HG03095 (cell line): ENCODE measurements around the gene CHFR.
"Not testable (repeated sequence)": the region's sequence is repeated elsewhere in the genome, so short reads cannot be mapped to it uniquely, and the experiment has no call there.

Source experiments
- ATAC-seq: cut with Tn5 transposase; IDR thresholded peaks from one replicate; pipeline ENCODE4 v1.9.1; 2021; ENCODE audit warnings: moderate library complexity; ENCODE audit not compliant: unreplicated experiment

The CHFR gene, protein sequence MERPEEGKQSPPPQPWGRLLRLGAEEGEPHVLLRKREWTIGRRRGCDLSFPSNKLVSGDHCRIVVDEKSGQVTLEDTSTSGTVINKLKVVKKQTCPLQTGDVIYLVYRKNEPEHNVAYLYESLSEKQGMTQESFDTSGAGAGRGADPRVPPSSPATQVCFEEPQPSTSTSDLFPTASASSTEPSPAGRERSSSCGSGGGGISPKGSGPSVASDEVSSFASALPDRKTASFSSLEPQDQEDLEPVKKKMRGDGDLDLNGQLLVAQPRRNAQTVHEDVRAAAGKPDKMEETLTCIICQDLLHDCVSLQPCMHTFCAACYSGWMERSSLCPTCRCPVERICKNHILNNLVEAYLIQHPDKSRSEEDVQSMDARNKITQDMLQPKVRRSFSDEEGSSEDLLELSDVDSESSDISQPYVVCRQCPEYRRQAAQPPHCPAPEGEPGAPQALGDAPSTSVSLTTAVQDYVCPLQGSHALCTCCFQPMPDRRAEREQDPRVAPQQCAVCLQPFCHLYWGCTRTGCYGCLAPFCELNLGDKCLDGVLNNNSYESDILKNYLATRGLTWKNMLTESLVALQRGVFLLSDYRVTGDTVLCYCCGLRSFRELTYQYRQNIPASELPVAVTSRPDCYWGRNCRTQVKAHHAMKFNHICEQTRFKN

DNA sequence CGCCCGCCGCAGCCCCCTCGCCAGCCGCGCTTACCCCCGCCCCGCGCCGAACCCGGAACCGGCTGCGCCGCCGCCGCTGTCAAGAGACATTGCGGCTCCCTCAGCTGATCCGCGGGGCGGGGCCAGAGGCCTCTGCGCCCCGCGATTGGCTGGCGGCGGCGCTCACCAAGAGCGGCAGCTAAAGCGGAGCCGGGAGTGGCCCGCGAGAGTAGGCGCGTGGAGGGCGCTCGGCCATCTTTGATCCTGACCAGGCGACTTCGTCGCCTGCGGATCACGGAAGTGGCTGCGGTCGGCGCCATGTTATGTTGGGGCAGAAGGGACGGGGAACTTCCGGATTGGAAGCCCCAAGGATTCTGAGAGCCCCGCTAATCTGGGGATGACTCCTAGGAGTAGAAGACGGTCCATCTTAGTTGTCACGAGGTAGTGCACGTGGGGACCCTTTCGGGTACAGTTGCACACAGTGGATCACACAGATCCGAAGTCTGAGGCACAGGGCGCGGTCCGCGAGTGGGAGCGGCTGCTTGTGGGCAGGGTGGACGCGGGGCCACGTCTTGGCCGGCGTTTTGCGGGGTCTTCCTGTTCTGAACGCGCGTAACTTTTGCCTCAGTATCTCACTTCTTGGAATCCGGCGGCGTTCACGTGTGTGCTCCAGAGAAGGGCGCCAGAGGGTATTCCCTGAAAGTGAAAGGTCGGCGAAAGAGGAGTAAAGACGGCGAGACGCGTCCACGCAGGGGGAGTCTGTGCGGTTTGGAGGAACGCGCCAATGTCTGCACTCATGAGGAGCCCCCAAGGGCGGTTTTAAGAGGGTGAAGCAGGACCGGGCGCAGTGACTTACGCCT, at the start of gene CHFR:
TSS of gene CHFR (minus strand) at position 93 of the 839 bp plus-strand sequence. CDS start 277 bp downstream, outside the sequence.
- ATAC-seq: peak; percentile 99

DNA sequence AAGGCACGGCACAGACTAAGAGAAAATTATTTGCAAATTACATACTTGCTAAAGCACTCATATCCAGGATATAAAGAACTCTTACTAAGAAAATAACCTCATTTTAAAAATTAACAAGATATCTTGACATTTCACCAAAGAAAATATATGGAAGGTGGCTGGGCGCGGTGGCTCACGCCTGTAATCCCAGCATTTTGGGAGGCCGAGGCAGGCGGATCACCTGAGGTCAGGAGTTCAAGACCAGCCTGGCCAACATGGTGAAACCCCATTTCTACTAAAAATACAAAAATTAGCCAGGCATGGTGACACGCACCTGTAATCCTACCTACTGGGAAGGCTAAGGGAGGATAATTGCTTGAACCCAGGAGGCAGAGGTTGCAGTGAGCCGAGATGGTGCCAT, 49.5 kb upstream of the CHFR start:
- not testable (repeated sequence) for ATAC-seq

DNA sequence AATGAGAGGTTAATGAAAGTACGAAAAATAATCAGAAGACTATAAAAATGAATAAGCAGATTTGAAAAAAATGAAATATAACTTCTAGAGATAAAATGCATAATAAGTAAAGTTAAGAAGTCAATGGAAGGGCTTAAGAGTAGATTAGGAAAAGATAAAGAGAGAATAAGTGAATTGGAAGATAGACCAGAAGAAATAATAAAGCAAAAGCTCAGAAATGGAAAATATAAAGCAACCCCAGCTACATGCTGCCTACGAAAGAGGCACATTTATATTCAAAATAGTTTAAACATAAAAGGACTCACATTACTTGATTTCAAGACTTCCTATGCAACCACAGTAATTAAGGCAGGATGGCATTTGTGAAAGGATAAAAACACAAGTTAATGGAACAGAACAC, 48.8 kb upstream of the CHFR start:
- ATAC-seq: no peak

DNA sequence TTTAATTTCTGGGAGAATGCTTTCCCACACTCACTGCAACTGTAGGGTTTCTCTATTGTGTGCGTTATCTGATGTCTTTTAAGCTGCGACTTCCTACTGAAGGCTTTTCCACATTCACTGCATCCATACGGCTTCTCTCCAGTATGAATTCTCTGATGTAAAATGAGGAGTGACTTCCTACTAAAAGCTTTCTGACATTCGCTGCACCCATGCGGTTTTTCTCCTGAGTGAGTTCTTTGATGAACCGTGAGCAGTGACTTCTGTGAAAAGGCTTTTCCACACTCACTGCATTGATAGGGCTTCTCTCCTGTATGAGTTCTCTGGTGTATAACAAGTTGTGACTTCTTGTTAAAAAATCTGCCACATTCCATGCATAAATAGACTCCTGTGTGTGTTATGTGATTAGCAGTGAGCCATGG, 39.0 kb upstream of the CHFR start:
- no peak for ATAC-seq

DNA sequence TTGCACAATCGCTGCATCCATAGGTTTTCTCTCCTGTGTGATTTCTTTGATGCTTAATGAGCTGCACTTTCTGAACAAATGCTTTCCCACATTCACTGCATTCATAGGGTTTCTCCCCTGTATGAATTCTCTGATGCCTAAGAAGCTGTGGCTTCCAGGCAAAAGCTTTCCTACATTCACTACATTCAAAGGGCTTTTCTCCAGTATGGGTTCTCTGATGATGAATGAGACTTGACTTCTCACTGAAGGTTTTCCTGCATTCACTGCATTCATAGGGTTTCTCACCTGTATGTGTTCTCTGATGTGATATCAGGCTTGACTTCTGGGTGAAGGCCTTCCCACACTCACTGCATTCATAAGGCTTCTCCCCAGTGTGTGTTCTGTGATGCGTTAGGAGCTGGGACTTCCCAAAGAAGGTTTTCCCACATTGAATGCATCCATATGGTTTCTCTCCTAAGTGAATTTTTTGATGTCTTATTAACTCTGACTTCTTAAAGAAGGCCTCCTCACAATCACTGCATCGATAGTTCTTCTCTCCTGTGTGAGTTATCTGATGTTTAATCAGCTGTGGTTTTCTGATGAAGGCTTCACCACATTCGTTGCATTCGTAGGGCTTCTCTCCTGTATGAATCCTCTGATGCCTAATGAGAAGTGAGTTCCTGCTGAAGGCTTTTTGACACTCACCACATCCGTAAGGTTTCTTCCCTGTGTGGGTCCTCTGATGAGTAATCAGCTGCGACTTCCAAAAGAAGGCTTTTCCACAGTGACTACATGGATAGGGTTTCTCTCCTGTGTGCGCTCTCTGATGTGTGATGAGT, 38.4 kb upstream of the CHFR start:
- ATAC-seq: no peak

DNA sequence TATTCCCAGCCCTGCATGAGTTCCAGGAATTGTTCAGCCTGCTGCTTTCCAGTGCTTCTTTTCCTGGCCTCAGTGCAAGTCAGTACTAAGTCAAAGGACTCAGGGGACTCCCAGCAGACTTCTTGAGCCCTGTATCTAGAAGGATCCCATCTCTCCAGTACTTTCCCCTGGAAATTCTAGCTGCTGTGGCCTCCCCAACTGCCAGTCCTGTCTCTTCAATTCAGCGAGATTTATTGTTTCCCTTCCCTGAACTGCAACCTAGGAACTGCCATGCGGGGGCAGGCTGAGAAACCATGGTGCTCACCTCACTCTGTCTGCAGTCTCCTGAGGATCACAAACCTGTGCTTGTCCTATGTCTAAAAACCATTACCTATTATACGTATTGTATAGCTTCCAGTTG, 37.0 kb upstream of the CHFR start:
- ATAC-seq: no peak

DNA sequence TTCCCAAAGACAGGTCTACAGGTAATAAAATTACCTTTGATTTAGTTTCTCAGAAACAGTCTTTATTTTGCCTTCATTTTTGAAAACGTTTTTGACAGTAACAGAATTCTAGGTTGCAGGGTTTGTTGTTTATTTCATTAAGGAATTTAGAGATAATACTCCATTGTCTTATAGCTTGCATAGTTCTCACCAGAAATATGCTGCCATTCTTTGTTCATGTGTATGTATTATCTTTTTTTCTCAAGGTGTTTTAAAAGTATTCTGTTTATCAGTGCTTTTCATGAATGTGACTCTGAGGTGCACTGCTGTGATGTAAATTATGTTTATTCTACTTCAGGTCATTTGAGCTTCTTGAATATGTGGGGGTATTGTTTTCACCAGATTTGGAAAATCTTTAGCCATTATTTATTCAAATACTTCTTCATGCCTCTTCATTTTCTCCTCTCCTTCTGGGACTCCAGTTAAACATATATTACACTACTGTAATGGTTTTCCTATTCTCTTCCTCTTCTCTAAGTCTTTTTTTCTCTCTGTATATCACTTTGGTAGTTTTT, 36.0 kb upstream of the CHFR start:
- no peak for ATAC-seq

DNA sequence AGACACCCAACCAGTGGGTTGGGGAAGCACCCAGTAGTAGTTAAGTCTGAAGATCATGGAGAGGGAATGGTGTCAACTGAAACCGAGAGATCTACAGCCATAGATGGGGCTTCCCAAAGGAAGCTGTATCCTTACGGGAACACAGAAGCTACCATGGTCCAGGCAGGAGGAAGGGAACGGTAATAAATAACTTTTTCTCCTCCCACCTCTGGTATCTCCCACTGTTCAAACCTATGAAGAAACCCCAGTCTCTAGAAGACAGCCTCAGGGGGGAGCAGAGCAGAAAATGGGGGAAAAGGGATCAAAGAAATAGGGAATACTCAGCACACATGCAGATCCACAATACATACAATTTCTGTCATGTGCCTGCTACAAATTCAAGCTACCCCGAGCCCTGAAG, 35.3 kb upstream of the CHFR start:
- no peak for ATAC-seq

DNA sequence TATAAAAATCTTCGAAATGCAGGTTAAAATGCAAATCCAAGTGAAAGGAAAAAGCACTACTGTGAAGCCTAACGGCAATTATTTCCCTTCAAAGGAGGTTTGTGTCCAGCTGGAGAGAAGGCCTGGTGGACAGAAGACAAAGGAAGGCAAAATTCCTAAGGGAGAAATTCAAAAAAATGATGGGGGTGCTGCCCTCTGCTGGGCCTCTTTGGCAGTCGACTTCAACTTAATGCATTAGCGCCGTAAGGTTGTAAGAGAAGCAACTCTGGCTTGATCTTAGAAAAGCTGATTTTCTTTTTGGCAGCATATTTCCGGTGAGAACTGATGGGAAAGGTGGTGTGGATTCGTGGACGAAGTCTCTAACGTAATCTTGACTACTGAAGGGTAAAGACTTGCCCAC, 34.3 kb upstream of the CHFR start:
- ATAC-seq: no peak

DNA sequence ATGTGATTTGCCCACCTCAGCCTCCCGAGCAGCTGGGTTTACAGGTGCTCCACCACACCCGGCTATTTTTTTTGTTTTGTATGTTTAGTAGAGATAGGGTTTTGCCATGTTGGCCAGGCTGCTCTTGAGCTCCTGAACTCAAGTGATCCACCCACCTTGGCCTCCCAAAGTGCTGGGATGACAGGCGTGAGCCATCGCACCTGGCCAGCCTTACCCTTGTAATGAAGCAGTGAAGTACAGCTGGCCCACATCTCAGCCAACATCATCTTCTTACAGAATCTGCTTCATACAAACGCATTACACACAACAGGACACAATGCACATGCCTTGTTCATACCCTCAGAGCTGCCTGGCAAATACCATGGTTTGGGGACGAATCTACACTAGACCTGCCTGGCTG, 31.3 kb upstream of the CHFR start:
- no peak for ATAC-seq

DNA sequence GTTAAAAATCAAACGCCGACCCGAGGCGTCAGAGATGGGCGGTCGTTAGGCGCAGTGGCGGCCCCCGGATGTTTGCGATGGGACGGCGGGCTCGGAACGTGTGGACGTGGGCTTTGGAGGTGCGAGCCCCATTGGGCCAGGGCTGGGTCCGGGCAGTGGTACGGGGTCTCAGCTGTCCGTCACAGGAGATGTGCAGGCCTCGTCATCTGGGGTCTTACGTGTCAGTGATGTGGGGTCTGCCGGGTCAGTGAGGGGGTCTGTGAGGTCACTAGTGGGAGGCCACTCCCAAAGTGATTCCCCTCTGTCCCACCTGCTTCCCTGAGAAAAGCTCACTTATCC, 21.6 kb upstream of the CHFR start:
- ATAC-seq: peak; percentile 2

DNA sequence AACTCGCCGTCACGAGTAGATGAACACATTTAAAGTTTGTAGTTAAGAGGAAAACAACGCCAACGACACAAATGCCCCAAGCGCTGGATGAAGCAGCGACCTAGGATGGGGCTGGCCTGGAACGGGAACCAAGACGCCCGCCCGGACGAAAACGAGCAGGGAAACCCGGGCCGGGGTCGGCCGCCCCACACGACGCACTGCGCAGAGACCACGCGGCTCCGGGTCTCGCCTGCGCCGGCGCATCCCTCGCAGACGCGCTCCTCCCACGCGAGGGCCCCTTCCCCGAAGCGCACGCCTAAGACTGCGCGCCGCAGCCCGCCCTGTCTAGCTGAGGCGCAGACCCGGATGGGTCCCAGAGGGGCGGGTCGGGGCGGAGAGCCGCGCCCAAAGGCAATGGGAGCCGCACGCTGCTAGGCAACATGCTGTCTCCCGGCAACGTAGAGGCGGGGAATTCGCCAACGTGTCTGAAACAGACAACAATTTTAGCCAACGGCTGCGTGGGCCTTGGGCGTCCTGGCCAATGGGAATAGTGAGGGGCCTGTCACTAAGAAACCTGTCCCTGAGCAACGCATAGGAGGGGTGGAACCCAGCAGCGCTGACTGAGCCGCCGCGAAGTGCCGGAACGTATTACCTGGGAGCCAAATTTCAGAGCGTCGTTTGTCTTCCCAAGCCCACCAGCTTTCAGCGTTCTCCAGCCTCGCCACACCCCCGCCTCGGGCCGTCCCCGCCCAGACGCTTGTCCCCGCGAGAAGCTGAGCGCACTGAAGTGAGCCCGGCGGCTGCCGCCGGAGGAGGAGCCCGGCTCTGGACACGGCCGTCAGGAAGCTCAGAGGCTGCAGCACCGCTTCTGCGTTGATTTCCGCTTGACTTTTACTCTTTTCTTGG, 21.0 kb upstream of the CHFR start:
- ATAC-seq: peak; percentile 94

DNA sequence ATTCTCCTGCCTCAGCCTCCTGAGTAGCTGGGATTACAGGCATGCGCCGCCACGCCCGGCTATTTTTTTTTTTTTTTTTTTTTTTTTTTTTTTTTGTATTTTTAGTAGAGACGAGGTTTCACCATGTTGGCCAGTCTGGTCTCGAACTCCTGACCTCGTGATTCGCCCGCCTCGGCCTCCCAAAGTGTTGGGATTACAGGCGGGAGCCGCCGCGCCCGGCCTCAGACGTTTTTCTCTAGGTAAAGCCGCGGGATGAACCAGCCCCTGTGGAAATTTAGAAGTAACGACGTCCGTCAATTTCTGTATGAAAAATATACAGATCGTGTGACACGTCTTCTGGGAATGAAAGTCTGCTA, 20.4 kb upstream of the CHFR start:
- not testable (repeated sequence) for ATAC-seq

DNA sequence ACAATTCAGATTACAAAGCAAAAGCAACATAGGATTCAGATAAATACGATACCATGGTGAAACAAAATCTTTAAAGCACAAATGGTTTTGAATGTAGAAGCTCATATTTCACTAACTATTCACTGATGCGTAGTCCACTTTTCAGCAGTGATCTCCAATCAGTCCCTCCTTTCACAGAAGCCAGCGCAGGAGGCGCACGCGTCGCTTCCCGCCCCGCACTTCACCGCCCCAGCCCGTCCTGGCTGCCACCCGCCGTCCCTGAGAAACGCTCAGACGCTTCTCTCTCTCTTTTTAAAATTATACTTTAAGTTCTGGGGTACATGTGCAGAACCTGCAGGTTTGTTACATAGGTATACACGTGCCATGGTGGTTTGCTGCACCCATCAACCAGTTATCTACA, 19.8 kb upstream of the CHFR start:
- no peak for ATAC-seq

DNA sequence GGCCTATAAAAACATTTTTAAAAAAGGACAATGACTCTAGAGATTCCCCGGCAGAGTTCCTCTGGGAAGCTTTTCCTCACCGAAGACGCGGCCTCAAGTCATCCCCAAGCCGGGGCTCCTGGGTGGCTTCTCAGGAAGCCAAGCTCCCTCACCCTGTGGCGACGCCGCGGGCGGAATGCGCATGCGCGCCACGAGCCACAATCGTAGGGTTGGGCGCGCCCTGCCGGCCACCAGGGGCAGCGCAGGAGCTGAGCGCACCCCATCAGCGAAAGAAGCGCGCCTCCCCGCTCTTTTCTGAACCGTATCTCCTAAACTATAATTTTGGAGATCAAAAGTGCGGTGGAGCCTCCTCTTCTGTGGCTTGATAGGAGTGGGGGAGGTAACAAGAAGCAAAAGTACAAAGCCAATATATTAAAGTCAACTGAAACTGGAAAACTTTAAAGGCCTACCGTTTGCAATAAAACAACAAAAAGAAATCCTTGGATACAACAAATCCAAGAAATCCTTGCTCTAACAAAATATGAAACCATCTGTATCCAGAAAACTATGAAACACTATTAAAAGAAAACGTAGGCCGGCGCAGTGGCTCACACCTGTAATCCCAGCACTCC, 17.4 kb upstream of the CHFR start:
- no peak for ATAC-seq

DNA sequence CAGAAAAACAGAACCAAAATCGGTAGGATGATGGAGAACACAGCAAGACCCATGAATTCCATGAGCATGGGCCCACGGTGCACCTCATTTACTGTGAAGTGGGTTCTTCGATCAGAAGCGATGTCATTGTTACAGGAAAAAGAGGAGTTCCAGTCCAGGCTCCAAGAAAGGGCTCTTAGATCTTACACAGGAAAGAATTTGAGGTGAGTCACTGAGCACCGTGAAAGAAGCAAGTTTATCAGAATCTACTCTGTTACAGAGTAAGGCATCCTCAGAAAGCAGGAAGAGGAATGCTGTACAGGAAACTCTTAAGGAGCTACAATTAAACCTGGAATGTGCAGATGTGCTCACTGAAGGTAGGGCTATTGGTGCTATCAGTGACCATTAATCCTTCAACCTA, 11.6 kb upstream of the CHFR start:
- no peak for ATAC-seq

DNA sequence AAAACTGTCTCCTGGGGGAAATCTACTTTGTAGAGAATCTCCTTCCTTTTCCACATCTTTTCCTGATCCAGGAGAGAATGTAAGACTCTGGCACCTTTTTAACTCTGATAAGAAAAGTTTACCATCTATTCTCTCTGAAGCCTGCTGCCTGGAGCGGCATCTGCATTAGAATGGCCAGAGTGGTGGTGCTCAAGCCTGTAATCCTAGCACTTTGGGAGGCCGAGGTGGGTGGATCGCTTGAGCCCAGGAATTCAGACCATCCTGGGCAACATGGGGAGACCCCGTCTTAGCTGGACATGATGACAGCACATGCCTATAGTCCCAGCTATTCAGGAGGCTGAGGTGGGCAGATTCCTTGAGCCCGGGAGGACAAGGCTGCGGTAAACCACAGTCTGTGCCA, 1.4 kb upstream of the CHFR start:
- ATAC-seq: no peak

DNA sequence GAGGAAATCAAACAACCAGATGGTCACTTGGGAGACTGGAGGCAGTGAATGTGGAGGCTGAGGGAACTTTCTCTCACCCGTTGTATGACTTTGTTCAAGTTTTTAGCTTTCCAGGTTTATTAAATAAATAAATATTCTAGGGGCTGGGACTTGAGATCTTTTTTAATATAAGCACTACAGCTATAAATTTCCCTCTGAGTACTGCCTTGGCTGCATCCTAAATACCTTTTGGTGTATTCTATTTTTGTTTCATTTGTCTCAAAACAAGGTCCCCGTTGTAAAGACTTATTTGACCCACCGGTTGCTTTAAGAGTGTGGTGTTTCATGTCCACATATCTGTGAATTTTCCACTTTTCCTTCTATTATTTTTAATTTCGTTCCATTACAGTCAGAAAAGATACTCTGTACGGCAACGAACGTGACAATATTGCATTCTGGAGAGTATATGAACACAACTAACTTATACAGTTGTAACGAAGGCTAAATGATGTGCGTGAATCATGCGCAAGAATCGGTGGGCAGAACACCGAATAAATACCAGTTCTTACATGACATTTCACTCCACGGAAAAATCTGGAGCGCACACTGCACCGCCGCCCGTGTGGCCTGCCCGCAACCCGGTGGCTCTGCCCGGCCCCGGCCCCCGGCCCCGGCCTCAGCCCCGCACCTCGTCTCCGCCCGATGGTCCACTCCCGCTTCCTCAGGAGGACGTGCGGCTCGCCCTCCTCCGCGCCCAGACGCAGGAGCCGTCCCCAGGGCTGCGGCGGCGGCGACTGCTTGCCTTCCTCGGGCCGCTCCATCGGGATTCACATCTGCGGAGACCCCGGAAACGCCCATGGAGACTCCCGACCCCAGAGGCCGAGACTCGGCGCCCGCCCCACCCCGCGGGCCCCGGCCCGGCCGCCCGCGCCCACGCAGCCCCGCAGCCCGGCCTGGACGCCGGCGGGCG, 602 bp downstream of the CHFR start:
- peak; percentile 21 for ATAC-seq
